Stimulated activated CD8-positive, alpha-beta memory T cell treated with anti-CD3 and anti-CD28 coated beads, Interleukin-4, amount 100 ng/mL, for 24 hours (primary cell): ENCODE results near the gene RAB3IL1.
A peak's percentile ranks its signal among the peaks of the same experiment; 100 is the strongest.

Source experiments
- DNase-seq: peaks from one replicate; pipeline ENCODE4 v3.0.0-alpha.2; 2020; ENCODE audit warnings: low read depth

The RAB3IL1 gene

DNA sequence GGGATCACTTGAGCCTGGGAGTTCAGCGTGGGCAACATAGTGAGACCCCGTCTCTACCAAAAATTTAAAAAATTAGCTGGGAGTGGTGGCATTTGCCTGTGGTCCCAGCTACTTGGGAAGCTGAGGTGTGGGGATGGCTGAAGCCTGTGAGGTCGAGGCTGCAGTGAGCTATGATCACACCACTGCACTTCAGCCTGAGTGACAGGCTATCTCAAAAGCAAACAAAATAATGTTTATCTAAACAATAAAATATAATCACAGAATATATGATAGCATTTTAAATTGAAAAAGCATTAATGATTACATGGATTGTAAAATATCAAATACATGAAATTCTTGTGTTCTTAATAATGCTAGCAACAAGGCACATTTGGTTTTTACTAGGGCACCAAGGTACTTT, 35.5 kb upstream of the RAB3IL1 start:
- no peak for DNase-seq

DNA sequence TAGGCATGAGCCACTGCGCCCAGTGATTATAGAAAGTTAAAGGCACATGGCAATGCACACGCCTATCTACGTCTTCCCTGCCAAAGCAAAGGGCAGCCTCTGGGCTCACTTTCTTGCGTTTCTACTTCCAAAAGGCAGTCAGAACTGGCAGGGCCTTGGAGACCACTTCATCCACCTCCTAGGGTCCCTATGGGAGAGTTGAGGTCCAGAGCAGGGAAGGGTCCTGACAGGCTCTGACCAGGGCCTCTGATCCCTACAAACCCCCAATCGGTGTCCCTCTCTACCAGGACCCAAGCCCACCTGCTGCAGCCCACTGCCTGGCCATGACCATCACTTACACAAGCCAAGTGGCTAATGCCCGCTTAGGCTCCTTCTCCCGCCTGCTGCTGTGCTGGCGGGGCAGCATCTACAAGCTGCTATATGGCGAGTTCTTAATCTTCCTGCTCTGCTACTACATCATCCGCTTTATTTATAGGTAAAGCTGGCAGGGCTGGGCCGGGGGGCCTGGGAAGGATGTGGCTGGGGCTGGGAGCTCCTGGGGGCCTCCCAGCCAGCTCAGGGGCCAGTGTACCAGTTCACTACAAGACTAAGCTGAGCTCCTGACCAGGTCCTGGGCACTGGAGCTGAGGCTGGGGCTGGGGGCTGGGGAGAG, 34.2 kb upstream of the RAB3IL1 start:
- no peak for DNase-seq

DNA sequence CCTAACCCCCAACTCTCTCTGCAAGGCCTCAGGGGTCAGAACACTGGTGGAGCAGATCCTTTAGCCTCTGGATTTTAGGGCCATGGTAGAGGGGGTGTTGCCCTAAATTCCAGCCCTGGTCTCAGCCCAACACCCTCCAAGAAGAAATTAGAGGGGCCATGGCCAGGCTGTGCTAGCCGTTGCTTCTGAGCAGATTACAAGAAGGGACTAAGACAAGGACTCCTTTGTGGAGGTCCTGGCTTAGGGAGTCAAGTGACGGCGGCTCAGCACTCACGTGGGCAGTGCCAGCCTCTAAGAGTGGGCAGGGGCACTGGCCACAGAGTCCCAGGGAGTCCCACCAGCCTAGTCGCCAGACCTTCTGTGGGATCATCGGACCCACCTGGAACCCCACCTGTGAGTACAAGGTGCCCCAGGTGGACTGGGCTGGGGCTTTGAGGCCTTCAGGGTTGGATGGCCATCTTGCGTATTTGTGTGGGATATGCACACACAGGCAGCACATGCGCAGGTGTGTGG, 32.7 kb upstream of the RAB3IL1 start, which contains the start of gene BEST1:
BEST1 (plus strand) TSS at position 317 of the 513 bp plus-strand sequence. CDS start 1,456 bp downstream, outside the sequence.
- DNase-seq = no peak

DNA sequence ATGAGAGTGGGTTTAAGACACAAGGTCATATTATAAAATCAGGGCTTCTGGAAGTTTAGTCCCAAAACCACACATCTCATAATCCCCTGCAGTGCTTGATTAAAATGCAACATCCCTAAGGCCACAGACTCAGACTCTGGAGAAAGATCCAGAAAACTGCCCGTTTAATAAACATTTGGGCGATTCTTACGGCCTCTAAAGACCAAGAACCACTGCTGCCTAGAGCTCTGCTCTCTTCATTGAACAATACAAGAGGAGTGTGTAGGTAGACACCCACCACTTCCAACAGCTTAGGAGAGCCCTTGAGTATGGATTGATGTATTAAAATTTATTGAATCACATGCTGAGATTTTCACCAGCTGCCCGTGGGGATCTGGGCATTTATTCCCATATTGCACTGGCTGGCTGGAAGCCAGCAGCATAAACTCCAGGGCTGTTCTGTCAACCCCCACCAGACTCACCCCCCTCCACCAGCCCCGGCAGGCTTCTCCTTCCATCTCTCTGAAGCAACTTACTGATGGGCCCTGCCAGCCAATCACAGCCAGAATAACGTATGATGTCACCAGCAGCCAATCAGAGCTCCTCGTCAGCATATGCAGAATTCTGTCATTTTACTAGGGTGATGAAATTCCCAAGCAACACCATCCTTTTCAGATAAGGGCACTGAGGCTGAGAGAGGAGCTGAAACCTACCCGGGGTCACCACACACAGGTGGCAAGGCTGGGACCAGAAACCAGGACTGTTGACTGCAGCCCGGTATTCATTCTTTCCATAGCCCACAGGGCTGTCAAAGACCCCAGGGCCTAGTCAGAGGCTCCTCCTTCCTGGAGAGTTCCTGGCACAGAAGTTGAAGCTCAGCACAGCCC, 32.0 kb upstream of the RAB3IL1 start:
- no peak for DNase-seq

DNA sequence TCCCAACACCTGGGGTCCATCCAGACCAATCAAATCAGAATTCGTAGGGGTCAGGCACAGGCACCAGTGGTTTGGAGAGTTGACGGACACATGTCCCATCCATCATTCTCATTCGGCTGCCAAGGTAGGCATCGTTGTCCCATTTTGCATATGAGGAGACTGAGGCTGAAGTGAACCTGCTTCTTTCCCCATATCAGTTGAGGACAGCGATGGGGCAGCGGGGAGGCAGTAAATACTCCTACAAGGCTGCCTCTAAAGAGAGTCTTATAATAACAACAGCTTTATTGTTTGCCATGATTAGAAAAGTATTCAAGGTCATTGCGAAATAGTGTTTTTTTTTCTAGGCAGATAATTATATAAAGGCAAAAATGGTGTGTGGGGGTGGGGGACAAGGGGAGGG, 31.1 kb upstream of the RAB3IL1 start:
- no peak for DNase-seq

DNA sequence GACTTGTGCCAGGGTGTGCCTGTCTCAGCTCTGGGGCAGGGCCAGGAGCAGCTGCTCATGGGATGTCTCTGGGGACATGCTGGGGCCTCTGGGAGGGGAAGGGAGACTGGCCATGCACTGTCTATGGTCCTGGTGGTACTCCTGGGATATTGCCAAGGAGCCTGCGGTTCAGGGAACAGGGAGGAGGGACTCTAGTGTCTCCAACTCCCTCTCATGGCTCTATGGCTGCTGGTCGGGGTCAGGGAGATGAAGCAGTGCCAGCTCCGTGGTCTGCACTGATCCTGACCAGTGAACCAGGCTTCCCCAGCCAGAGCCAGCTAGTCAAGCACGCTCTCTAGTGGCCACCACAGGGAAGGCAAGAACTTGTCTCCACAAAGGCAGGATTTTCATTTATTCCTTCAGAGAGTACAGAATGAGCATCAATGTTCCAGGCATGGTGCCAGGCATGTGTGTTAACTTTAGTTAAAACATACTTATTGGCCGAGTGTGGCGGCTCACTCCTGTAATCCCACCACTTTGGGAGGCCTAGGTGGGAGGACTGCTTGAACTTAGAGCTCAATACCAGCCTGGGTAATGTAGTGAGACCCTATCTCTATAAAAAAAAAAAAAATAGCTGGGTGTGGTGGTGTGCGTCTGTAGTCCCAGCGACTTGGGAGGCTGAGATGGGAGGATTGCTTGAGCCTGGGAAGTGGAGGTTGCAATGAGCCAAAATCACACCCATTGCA, 30.3 kb upstream of the RAB3IL1 start:
- peak; percentile 43 for DNase-seq

DNA sequence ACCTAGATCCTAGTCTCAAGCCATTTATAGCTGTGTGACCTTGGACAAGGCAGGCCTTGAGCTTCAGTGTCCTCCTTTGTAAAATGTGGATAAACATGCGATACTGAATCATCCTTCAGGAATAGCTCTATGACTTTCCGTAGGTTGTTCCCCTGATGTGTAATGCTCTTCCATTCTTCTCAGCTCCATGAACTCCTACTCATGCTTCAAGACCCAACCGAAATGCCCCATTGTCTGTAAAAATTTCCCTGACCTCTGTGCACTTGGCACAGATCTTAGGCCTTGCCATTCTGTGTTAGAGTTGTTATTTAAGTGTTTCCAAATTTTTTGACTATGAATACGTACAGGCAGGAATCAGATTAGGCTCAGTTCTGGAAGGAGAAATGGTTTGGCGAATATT, 29.5 kb upstream of the RAB3IL1 start:
- no peak for DNase-seq

DNA sequence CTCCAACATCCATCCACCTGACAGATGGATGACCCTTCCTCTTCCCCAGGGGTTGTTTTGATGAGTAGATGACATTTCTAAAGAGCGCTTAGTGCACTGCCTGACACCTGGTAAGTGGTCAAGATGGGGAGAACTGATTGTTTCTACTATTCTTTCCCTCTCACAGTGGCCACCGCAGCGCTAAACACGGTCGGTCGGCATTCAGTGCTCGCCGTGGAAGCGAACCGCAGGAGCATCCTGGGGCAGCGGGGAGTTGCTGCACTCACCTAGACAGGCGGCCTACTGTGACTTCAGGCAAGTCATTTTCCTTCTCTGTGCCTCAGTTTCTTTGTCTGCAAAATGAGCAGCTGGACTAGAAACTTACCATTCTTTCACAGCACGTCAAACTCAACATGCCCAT, 27.8 kb upstream of the RAB3IL1 start:
- DNase-seq = no peak

DNA sequence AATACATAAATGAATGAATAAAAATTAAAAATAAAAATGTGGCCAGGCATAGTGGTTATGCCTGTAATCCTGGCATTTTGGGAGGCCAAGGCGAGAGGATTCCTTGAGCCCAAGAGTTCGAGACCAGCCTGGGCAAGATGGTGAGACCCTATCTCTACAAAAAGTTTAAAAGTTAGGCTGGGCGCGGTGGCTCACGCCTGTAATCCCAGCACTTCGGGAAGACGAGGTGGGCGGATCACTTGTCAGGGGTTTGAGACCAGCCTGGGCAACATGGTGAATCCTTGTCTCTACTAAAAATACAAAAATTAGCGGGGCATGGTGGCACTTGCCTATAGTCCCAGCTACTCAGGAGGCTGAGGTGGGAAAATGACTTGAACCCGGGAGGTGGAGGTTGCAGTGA, 23.1 kb upstream of the RAB3IL1 start:
- DNase-seq = no peak

DNA sequence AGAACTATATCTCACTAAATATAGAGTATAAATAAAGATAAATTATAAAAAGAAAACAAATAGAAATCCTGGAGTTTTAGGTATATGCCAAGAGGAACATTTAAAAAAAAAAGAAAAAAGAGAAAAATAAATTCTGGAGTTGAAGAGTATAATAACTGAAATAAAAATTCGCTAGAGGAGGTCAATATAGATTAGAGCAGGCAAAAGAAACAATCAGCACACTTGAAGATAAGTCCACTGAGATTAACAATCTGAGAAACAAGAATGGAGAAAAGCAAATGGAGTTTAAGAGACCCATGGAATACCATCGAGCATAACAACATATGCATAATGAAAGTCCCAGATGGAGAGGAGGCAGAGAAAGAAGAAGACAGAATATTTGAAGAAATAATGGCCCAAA, 18.5 kb upstream of the RAB3IL1 start:
- no peak for DNase-seq

DNA sequence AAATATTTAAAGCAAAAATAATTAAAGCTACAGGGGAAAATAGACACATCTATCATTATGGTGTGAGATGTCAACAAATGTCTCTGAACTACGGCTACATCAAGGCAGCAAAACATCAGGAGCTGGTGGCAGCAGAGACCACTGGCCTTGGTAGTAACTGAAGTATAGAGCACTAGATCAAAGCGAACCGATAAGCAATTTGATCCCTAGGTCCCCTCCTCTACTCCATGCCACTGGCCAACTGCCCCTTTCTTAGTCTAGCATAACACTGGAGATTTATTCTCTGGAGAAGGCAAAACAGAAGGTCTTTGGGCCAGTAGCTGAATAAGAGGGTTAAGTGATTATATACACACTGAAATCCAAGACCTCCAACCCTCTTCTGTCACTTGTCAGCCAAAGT, 13.6 kb upstream of the RAB3IL1 start:
- DNase-seq = no peak

DNA sequence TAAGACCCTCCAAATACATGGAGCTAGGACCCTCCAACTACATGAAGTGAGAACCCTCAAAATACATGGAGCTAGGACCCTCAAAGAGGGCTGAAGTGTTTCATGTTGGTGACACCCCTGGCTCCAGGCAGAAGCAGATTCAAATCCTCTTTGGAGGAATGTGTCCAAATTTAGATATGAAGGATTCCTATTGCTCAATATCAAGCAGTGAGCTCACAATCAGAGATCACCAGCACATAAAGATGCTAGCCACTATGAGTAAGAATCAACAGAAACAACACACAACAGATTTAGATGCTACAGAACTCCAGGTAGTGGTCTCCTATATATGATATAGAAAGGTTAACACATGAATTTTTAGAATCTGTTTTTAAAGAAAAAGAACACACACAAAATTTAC, 11.2 kb upstream of the RAB3IL1 start:
- no peak for DNase-seq

DNA sequence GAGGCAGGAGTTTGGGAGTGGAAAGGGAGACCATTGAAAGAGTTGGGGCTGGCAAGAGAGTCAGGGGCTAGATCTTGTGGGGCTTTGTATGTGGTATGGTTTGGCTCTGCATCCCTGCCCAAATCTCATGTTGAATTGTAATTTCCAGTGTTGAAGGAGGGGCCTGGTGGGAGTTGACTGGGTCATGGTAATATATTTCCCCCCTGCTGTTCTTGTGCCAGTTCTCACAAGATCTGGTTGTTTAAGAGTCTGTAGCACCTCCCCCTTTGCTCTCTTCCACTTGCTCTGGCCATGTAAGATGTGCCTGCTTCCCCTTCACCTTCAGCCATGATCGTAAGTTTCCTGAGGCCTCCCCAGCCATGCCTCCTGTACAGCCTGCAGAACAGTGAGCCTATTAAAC, 10.1 kb upstream of the RAB3IL1 start:
- no peak for DNase-seq

DNA sequence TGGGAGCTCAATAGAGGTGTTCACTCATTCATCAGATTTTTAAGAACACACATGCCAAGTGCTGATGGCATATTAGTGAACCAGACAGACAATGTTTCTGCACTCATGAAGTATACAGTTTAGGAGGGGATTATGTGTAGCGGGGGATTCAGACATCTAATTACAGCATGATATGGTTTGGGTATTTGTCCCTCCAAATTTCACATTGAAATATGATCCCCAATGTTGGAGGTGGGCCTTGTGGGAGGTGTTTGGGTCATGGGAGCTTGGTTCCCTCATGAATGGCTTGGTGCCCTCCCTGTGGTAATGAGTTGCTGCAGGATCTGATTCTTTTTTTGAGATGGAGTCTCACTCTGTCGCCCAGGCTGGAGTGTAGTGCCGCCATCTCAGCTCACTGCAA, 8.9 kb upstream of the RAB3IL1 start:
- DNase-seq = no peak

DNA sequence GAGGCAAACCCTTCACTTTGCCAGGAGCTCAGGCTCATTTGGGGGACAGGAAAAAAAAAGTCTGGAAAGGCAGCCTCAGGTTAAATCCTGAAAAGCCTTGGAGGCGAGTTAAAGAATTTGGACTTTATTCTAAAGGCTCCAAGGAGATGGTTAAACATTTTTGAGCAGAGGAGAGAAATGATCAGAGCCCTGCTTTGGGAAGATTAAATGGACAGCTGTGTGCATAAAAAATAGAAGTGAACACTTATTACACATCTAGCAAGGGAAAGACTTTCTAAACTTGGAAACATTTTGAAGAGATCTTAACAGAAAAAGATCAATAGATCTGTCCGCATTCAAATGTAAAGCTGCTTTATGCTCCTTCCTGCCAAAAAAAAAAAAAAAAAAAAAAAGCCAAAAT, 8.4 kb upstream of the RAB3IL1 start:
- DNase-seq = no peak

DNA sequence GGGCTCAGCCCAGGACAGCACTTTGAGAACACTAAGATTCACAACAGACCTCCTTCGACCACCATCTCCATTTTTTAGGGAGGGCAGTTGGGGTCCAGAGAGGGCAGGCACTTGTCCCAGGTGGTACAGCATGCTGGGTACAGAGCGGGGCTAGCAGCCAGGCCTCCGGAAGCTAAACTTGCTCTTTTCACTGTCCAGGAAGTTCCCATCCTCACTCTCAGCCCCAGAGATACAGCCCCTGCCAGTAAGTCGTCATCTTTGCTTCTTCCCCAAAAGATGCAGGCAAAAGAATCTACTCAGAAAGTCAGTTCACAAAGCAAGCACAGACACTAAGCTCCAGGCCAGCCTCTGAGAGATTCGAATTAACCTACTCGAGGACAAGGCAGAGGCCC, 6.7 kb upstream of the RAB3IL1 start:
- no peak for DNase-seq

DNA sequence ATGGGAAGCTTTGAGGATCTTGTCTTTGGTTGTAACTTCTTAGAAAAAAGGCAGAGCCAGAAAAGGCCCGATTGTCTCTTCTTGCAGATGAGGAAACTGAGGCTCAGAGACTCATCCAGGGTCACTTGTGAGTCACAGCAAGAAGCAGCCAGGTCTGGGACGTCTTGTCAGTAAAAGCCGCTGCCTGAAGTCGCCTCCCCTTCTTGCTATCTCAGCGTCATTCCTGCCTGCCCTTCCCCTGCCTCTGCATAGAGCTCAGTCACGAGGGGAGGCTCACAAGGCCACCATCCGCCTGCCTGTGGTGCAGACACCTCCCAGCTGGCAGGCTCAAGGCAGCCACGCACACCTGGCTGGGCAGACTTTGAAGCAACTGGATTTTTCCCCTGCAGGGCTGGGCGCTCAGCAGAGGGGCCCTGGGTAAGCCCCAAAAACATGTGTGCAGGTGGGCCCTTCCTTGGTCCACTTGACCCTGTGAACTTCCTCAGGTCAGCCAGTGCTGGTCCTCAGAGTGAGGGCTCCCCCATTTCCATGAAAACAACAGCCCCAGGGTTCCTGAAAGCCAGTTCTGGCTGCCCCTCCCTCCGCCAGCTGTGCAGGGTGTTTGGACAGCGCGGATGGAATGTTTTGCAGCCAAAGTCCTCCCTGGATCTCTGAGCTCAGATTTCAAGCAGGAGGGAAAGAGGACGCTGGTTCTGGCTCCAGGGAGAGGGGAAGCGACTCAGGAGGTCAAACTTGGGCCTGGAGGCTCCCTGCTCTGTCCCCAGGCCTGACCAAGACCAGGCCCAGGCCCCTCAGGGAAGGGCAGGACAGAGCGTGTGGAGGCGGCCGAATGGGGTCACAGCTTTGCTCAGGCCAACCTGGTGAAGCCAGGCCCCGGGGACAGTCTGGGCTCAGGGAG, 6.0 kb upstream of the RAB3IL1 start:
- DNase-seq = no peak

DNA sequence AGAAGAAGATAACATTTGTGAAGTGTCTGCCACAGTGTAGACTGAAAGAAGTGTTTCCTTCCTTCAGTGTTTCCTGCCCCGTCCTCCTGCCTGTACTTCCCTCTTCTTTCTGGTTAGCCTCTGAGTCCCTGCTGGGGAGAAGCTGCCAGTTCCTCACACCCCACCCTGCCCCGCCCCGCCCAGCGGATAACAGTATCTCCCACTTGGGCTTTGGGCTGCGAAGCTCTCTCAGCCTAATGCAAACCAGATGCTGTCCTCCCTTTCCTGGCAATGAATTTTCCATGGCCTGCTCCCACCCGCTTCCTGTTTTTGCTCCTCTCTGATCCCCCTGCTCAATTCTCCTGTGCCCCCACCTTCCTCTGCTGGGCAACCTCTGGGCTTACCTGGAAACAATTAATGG, 5.2 kb upstream of the RAB3IL1 start:
- DNase-seq = no peak

DNA sequence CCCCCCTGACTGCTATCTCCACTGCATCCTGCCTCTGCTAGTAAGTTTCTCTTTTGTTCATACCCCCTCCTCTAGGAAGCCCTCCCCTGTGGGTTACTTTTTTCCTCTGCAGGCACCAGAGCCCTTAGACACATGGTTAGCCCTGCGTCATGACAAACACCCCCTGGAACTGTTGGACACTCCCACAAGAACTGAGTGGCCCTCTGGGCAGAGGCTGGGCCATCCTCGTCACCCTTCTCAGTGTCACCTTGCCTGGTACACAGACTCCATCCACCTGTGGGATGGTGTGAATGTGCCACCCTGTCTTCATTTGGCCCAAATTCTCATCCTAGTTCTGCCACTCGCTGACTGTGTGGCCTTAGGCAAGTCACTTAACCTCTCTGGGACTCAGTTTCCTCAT, 4.1 kb upstream of the RAB3IL1 start:
- no peak for DNase-seq

DNA sequence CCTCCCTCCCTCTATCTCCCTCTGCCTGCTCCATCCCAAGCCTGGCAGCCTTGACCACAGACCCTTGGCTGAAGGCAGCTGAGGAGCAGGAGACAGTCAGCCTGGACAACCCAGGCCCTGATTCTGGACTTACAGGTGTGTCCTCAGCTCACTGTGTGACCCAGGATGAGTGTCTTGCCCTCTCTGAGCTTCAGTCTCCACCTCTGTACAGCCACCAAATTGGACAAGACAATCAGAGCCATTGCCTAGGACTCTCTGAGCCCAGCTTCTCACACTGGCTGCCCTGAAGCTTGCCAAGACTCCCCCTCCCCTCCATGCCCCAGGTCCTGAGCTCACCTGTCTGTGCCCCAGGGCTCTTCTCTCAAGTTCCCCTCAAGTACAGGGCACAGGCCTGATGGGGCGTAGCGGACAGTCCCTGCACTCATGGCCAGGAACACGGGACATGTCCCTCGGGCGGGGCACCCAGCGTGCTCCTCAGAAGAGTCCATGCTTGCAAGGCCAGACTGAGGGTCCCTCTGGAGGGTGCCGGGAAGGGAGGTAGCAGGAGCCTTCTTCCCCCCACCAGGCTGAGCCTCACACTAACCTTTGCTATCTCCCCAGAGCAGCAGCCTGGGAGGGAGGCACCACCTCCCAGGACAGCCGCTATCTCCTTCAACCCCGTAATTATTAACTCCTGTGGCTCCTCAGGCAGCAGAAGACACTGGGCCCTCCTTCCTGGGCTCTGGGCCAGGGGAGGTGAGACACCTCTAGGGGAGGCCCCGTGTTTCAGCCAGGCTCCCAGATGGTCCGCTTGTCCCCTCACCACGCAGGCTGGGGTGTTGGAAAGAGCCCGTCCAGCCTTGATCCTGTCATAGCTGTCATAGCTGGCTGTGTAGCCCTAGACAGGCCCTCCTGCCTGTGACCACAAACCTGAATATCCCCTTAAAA, 2.6 kb upstream of the RAB3IL1 start:
- no peak for DNase-seq
